ENCODE data around the gene LGSN.
"Not testable (repeated sequence)": the region's sequence is repeated elsewhere in the genome, so short reads cannot be mapped to it uniquely, and the experiment has no call there.

GRCh38 chr6:63227928-63228894, 91.6 kb downstream of the LGSN start:
- not testable (repeated sequence) for TF ChIP-seq ZNF569 (CRISPR knock-in tag; IDR thresholded peaks at IDR 0.05; ENCODE audit: borderline replicate concordance); ESRRA (CRISPR knock-in tag; IDR thresholded peaks at IDR 0.05; ENCODE audit: low read depth); SP1 (IDR thresholded peaks at IDR 0.05); SP1 (CRISPR knock-in tag; IDR thresholded peaks at IDR 0.05); KLF15 (CRISPR knock-in tag; IDR thresholded peaks at IDR 0.05; ENCODE audit: borderline replicate concordance); EEA1 (CRISPR knock-in tag; IDR thresholded peaks at IDR 0.05; ENCODE audit: borderline replicate concordance)
- TF ChIP-seq, protein P1, sequence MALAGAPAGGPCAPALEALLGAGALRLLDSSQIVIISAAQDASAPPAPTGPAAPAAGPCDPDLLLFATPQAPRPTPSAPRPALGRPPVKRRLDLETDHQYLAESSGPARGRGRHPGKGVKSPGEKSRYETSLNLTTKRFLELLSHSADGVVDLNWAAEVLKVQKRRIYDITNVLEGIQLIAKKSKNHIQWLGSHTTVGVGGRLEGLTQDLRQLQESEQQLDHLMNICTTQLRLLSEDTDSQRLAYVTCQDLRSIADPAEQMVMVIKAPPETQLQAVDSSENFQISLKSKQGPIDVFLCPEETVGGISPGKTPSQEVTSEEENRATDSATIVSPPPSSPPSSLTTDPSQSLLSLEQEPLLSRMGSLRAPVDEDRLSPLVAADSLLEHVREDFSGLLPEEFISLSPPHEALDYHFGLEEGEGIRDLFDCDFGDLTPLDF (CRISPR knock-in tag; IDR thresholded peaks at IDR 0.05), result not testable (repeated sequence)

All from HepG2 (cell line).